GM12878 (cell line): ENCODE data around the gene CYTH3. TPM values are rescaled to one million over a fixed set of nuclear protein-coding genes. Genes with fewer than 3 reads are reported as not detected.
A peak's percentile ranks its signal among the peaks of the same experiment; 100 is the strongest.

ENCODE experiments used
- BMI1 ChIP-seq: fragments of 450-650 bp; IDR thresholded peaks from 2 replicates; pipeline ENCODE4 v1.6.1; 2016; ENCODE audit warnings: mild to moderate bottlenecking, moderate library complexity, borderline replicate concordance
- BRCA1 ChIP-seq: IDR thresholded peaks from 2 replicates; pipeline ENCODE4 v1.6.1; 2011; ENCODE audit warnings: low read depth, low read length, improper control_type of control experiment
- E2F8 ChIP-seq: fragments of 450-650 bp; IDR thresholded peaks from 2 replicates; pipeline ENCODE4 v1.6.1; 2018; ENCODE audit warnings: mild to moderate bottlenecking, low read depth, moderate library complexity; ENCODE audit not compliant: partially characterized antibody
- ESRRA ChIP-seq: IDR thresholded peaks from 2 replicates; pipeline ENCODE4 v1.6.1; 2012; ENCODE audit warnings: mild to moderate bottlenecking, low read length, improper control_type of control experiment
- FOS ChIP-seq: IDR thresholded peaks from 3 replicates; pipeline ENCODE4 v1.6.1; 2011; ENCODE audit warnings: borderline replicate concordance; ENCODE audit not compliant: insufficient read length; ENCODE audit errors: extremely low read depth
- JUND ChIP-seq: IDR thresholded peaks from 2 replicates; pipeline ENCODE4 v1.6.1; 2012; ENCODE audit warnings: low read depth, mild to moderate bottlenecking, low read length, improper control_type of control experiment, moderate library complexity
- MEF2A ChIP-seq: IDR thresholded peaks from 2 replicates; pipeline ENCODE4 v1.6.1; 2011; ENCODE audit warnings: low read depth, mild to moderate bottlenecking, low read length, moderate library complexity; ENCODE audit not compliant: insufficient read depth
- MEF2B ChIP-seq: fragments of 450-650 bp; IDR thresholded peaks from 2 replicates; pipeline ENCODE4 v1.6.1; 2018; ENCODE audit warnings: mild to moderate bottlenecking, moderate library complexity; ENCODE audit not compliant: partially characterized antibody, poor library complexity, severe bottlenecking
- NFYA ChIP-seq: IDR thresholded peaks from 2 replicates; pipeline ENCODE4 v1.6.1; 2011; ENCODE audit warnings: low read depth, mild to moderate bottlenecking, low read length, improper control_type of control experiment, borderline replicate concordance
- RELB ChIP-seq: fragments of 450-650 bp; IDR thresholded peaks from 2 replicates; pipeline ENCODE4 v1.6.1; 2017; ENCODE audit warnings: low read depth, mild to moderate bottlenecking, moderate library complexity
- SIX5 ChIP-seq: IDR thresholded peaks from 2 replicates; pipeline ENCODE4 v1.6.1; 2011; ENCODE audit warnings: mild to moderate bottlenecking, low read depth, low read length, moderate library complexity; ENCODE audit not compliant: severe bottlenecking
- SPI1 ChIP-seq: IDR thresholded peaks from 2 replicates; pipeline ENCODE4 v1.6.1; 2011; ENCODE audit warnings: low read depth, mild to moderate bottlenecking, low read length, moderate library complexity, borderline replicate concordance; ENCODE audit not compliant: insufficient read depth
- SREBF1 ChIP-seq: IDR thresholded peaks from 2 replicates; pipeline ENCODE4 v1.6.1; 2012; ENCODE audit warnings: mild to moderate bottlenecking, low read length
- STAT3 ChIP-seq: IDR thresholded peaks from 2 replicates; pipeline ENCODE4 v1.6.1; 2011; ENCODE audit warnings: low read depth, low read length, improper control_type of control experiment
- SUPT20H ChIP-seq: IDR thresholded peaks from 2 replicates; pipeline ENCODE4 v1.6.1; 2011; ENCODE audit warnings: low read depth, mild to moderate bottlenecking, low read length, moderate library complexity, borderline replicate concordance; ENCODE audit not compliant: control insufficient read depth
- TAF1 ChIP-seq: IDR thresholded peaks from 2 replicates; pipeline ENCODE4 v1.6.1; 2011; ENCODE audit warnings: mild to moderate bottlenecking, low read depth, low read length, borderline replicate concordance
- ZBED1 ChIP-seq: IDR thresholded peaks from 2 replicates; pipeline ENCODE4 v1.6.1; 2016; ENCODE audit warnings: borderline replicate concordance
- ZNF207 ChIP-seq: fragments of 450-650 bp; IDR thresholded peaks from 2 replicates; pipeline ENCODE4 v1.6.1; 2014; ENCODE audit warnings: antibody characterized with exemption, mild to moderate bottlenecking, borderline replicate concordance
- ZNF217 ChIP-seq: fragments of 450-650 bp; IDR thresholded peaks from 2 replicates; pipeline ENCODE4 v1.6.1; 2017; ENCODE audit warnings: antibody characterized with exemption, mild to moderate bottlenecking
- polyA plus RNA-seq, 11 experiments: library from polyadenylated mRNA; depleted of rRNA in 4 of 11; unstranded in 6 of 11; stranded (reverse) in 5 of 11; fragments of >200 nt; fragmentation: Nextera tagmentation in 4 of 11; fragmentation: Illumina TruSeq in 1 of 11; extraction: Ambion mirVana in 4 of 11; extraction: Trizol in 1 of 11; gene quantifications; 1 replicate in 1 of 11; 2 replicates in 10 of 11; pipeline versions ENCODE4 v1.2.1 to v1.2.3, GENCODE V29; 2011 to 2016; ENCODE audit warnings: inconsistent platforms in 2 of 11, missing spikeins in 2 of 11, low read depth in 1 of 11
- total RNA-seq, 4 experiments: library from RNA; depleted of rRNA in 3 of 4; stranded (reverse); fragments of >200 nt in 3 of 4; fragmentation: Illumina TruSeq in 1 of 4; extraction: Trizol in 1 of 4; gene quantifications; 2 replicates each; pipeline versions ENCODE4 v1.2.1 to v1.2.3, GENCODE V29; 2013 to 2021
- TF ChIP-seq, protein P1 (sequence below): fragments of 450-650 bp; formaldehyde crosslinking; IDR thresholded peaks from 2 replicates; pipeline ENCODE4 v1.4.0; 2022; ENCODE audit warnings: mild to moderate bottlenecking, moderate library complexity
- TF ChIP-seq, protein P2 (sequence below): fragments of 450-650 bp; IDR thresholded peaks from 2 replicates; pipeline ENCODE4 v1.6.1; 2017; ENCODE audit warnings: mild to moderate bottlenecking

The CYTH3 gene
- total and polyA plus RNA-seq, 10 of the 15 experiments (the other 5 are each of a cell fraction or from before 2014, with no cell fraction given), result 0.45 to 28.2 (median 15.7) TPM

DNA sequence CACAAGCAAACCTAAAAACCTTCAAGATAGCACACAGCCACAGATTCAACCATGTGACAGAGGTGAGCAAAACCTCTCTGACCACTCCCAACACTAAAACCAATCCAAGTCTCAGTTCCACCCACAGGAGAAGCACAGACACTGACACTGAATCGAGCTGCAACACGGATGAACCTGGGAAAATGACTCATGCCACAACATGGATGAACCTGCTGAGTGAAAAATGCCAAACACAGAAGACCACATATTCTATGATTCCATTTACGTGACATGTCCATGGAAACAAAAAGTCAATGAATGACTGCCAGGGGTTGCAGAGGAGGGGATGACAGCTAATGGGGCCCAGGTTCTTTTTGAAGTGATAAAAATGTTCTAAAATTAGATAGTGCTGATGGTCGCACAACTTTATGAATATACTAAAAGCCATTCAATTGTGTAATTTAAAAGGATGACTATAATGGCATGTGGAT, 22.0 kb downstream of the CYTH3 start (continued):
- TF ChIP-seq, protein P1, sequence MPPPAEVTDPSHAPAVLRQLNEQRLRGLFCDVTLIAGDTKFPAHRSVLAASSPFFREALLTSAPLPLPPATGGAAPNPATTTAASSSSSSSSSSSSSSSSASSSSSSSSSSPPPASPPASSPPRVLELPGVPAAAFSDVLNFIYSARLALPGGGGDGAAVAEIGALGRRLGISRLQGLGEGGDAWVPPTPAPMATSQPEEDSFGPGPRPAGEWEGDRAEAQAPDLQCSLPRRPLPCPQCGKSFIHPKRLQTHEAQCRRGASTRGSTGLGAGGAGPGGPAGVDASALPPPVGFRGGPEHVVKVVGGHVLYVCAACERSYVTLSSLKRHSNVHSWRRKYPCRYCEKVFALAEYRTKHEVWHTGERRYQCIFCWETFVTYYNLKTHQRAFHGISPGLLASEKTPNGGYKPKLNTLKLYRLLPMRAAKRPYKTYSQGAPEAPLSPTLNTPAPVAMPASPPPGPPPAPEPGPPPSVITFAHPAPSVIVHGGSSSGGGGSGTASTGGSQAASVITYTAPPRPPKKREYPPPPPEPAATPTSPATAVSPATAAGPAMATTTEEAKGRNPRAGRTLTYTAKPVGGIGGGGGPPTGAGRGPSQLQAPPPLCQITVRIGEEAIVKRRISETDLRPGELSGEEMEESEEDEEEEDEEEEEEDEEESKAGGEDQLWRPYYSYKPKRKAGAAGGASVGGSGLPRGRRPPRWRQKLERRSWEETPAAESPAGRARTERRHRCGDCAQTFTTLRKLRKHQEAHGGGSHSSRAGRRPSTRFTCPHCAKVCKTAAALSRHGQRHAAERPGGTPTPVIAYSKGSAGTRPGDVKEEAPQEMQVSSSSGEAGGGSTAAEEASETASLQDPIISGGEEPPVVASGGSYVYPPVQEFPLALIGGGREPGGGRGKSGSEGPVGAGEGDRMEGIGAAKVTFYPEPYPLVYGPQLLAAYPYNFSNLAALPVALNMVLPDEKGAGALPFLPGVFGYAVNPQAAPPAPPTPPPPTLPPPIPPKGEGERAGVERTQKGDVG (CRISPR knock-in tag), result no peak
- no peak for TF ChIP-seq SUPT20H
- TF ChIP-seq SREBF1, result no peak
- no peak for TF ChIP-seq FOS
- TF ChIP-seq BRCA1, result no peak
- TF ChIP-seq MEF2A, result peak; percentile 89
- TF ChIP-seq TAF1, result 0 out of 2 replicates have a peak, but pooled peaks have one; percentile 20
- no peak for TF ChIP-seq SIX5
- TF ChIP-seq RELB, result peak; percentile 94
- peak; percentile 96; the same call in 1 of the 2 replicates for TF ChIP-seq ZBED1
- 0 out of 2 replicates have a peak, but pooled peaks have one; percentile 43 for TF ChIP-seq ESRRA
- TF ChIP-seq ZNF217, result no peak
- peak; percentile 63; the same call in 1 of the 2 replicates for TF ChIP-seq SPI1
- TF ChIP-seq E2F8, result no peak
- TF ChIP-seq NFYA, result no peak
- TF ChIP-seq, protein P2, sequence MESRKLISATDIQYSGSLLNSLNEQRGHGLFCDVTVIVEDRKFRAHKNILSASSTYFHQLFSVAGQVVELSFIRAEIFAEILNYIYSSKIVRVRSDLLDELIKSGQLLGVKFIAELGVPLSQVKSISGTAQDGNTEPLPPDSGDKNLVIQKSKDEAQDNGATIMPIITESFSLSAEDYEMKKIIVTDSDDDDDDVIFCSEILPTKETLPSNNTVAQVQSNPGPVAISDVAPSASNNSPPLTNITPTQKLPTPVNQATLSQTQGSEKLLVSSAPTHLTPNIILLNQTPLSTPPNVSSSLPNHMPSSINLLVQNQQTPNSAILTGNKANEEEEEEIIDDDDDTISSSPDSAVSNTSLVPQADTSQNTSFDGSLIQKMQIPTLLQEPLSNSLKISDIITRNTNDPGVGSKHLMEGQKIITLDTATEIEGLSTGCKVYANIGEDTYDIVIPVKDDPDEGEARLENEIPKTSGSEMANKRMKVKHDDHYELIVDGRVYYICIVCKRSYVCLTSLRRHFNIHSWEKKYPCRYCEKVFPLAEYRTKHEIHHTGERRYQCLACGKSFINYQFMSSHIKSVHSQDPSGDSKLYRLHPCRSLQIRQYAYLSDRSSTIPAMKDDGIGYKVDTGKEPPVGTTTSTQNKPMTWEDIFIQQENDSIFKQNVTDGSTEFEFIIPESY, result no peak
- TF ChIP-seq BMI1, result 0 out of 2 replicates have a peak, but pooled peaks have one; percentile 44
- no peak for TF ChIP-seq ZNF207
- no peak for TF ChIP-seq STAT3
- peak; percentile 75 for TF ChIP-seq MEF2B
- TF ChIP-seq JUND, result peak; percentile 58; the same call in 1 of the 2 replicates
